Central memory CD4-positive, alpha-beta T cell (primary cell): Measurements from ENCODE around the gene PSMD2.

Source experiments
- DNase-seq: peaks from one replicate; pipeline ENCODE4 v3.0.0; 2022

Gene PSMD2

GRCh38 chr3:184282941-184283340 is 16.1 kb upstream of the PSMD2 start:
- DNase-seq, result no peak

- no peak for DNase-seq
Observed at GRCh38 chr3:184283681-184284080, 15.4 kb upstream of the PSMD2 start.

- DNase-seq, result no peak
Observed at GRCh38 chr3:184284696-184285095, 14.3 kb upstream of the PSMD2 start.

- DNase-seq, result peak; percentile 32
Observed at GRCh38 chr3:184289426-184289938, 9.6 kb upstream of the PSMD2 start.

GRCh38 chr3:184290331-184290730 is 8.7 kb upstream of the PSMD2 start:
- no peak for DNase-seq

GRCh38 chr3:184291044-184291737 is 7.8 kb upstream of the PSMD2 start:
- no peak for DNase-seq

GRCh38 chr3:184291738-184292445 is 7.1 kb upstream of the PSMD2 start:
- no peak for DNase-seq

GRCh38 chr3:184295771-184296170 is 3.3 kb upstream of the PSMD2 start:
- DNase-seq, result no peak

GRCh38 chr3:184296616-184297015 is 2.4 kb upstream of the PSMD2 start:
- DNase-seq, result no peak

GRCh38 chr3:184299488-184300377 is 692 bp downstream of the PSMD2 start:
- no peak for DNase-seq

- no peak for DNase-seq
Observed at GRCh38 chr3:184300378-184300720, 1.3 kb downstream of the PSMD2 start.

GRCh38 chr3:184305577-184305976 is 6.5 kb downstream of the PSMD2 start:
- no peak for DNase-seq

- no peak for DNase-seq
Observed at GRCh38 chr3:184306341-184306972, 7.4 kb downstream of the PSMD2 start.

- DNase-seq, result no peak
Observed at GRCh38 chr3:184307915-184308314, 8.9 kb downstream of the PSMD2 start.

GRCh38 chr3:184308744-184309143 is 9.7 kb downstream of the PSMD2 start:
- DNase-seq, result no peak

GRCh38 chr3:184311633-184312032 is 12.6 kb downstream of the PSMD2 start:
- no peak for DNase-seq

GRCh38 chr3:184314363-184314699 is 15.3 kb downstream of the PSMD2 start, which contains the start of gene EIF4G1:
Gene EIF4G1, plus strand, starts transcription at chr3:184314606. Its CDS starts 1,191 bp downstream, at chr3:184315797.
- peak; percentile 93 for DNase-seq

GRCh38 chr3:184314700-184315542 is 15.9 kb downstream of the PSMD2 start:
- DNase-seq, result peak; percentile 72

GRCh38 chr3:184315543-184315867 is 16.5 kb downstream of the PSMD2 start:
- no peak for DNase-seq

GRCh38 chr3:184315871-184316661 is 17.0 kb downstream of the PSMD2 start:
- no peak for DNase-seq

- no peak for DNase-seq
Observed at GRCh38 chr3:184316792-184317191, 17.8 kb downstream of the PSMD2 start.
